HL-60/S4 (cell line): ENCODE measurements around the gene CHSY1.

Source experiments
- in situ Hi-C: fragments of 300-500 bp; cut with MboI; formaldehyde crosslinking; loops from 2 replicates; pipeline ENCODE4 v1.14.3; 2022; ENCODE audit warnings: low sequenced_read_pairs

CHSY1 gene

DNA sequence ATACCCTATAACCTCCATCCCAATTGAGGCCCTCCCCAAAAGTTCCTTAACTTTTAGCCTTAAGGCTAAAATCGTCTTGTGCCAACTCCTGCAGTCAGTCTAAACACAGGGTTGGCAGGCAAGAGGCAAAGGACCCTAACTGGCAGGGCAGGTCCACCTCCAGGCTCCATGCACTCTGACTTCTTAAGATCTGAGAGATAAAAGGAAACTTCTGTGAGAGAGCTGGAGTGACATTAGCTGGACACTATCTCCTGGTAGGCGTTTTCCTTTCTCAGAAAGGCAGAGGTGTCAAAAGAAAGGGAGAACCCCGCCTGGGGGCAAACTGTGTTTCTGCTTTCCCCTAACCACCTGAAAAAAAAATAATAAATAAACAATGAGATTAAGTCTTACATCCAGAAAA lies 3.6 kb downstream of the CHSY1 start:
- in situ Hi-C loops, result no loop called here

DNA sequence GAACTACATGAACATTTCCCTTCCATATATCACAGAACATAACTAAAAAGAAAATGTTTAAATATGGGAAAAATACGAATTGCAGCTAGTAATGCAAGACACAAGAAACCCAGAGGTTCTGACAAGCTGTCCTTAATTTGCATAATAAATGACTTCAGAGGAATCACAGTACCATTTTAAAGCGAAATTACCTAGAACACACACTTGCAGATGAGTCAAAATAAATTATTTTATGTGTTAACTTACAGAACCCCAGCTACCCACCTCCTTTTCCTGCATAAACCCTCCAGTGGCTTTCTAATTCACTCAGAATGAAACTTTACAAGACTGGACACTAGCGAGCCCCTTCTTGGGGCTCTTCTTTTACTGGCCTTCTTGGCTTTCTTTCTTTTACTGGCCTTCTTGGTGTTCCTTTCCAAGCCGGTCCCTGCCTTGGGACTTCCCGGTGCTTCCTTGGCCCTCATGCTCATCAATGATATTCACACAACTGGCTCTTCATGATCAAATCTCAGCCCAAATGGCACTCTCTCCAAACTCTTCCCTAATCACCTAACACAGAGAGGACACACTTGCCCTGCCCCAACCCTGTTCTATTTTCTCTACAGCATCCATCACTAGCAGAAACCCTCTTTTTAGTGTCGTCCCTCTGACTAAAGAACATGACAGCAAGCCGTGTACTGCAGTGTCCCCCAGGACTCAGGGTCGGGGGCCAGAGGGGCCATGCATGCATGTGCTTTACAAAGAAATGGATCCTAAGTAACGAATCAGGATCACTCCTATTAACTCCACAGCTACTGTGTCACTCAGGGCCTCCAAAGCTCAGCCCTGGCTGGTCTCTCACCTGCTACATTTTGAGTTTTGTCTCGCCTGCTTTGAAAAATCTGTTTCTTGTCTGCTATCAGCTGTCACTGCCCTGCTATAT lies 4.8 kb downstream of the CHSY1 start:
- in situ Hi-C loops, result no loop called here

DNA sequence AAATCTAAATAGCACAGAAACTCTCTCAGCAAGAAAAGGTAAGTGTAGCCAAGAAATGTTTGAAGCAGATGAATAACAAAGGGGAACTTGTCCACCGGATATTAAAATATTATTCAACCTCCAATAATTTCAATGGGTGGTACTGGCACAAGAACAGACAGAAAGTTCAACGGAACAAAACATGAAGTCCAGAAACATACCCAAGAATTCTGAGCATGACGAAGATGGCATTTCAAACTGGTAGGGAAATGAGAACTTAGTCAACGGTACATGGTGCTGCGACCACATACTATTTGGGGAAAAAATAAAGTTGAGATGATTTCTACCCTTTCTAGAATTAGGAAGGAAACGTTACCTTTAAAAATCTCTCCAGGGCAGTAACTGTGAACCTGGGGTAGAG lies 5.5 kb downstream of the CHSY1 start:
- in situ Hi-C loops, result no loop called here

DNA sequence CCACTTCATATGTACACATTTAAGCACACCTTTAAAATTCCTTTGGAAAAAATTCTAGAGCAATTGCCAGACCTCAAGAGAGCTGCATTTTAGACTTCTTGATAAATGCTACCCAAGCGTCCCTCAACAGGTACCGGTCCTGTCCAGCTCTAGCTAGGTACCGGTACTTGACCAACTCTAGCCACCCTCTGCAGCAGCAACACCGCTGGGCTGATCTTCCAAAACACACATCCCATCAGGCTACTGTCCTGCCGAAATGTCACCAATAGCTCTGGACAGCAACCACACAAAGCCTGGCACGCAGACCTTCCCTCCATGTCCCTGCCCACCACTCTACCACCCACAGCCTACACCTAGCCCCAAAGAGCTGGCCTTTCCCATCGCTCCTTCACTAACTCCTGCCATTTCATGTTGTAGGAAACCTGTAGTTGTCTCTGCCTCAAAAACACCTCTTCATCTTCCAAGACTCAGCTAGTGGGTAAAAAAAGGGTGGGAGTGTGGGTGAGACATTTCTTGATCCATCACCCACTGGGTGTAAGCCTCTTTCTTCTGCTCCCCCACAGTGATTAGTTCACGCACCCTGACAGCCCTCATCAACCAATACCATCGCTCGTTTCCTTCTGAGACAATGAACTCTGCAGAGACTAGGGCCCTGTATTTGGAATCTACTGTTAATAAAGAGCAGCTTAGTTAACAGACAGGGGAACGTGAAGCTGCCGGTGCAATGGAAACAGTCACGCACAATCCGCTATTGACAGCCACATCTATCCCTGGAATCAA lies 6.8 kb downstream of the CHSY1 start:
- in situ Hi-C loops, result no loop called here

DNA sequence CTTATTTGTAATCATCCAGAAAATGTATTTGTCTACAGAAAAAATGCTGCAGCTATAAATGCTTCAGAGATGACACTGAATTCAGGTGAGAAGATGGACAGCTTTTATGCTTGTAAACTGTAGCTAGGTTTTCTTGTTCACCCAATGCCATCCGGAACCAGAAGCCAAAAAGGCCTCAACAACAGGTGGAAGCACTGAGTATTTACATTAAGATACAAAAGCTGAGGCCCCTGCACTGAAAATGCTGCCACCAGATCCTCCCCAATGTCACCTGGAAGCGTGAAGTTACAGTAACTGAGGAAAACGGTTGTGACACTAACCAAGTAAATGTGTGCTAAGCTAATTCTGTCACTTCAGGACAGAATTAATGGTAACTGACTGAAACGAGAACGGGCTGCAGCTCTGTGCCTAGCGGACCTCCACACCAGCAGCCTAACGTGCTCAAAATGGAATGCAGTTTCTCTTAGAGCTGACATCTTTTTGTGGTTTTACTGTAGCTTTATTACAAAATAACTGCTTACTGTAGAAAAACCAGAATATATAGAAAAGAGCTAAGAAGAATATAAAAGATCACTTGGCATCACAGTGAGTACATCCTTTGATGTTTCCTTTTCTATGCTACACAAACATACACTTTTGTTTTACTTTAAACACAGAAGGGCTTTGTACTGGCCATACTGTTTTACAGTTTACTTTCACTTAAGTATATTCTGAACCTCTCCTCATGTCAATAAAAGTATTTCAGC lies 7.6 kb downstream of the CHSY1 start:
- in situ Hi-C loops, result no loop called here

DNA sequence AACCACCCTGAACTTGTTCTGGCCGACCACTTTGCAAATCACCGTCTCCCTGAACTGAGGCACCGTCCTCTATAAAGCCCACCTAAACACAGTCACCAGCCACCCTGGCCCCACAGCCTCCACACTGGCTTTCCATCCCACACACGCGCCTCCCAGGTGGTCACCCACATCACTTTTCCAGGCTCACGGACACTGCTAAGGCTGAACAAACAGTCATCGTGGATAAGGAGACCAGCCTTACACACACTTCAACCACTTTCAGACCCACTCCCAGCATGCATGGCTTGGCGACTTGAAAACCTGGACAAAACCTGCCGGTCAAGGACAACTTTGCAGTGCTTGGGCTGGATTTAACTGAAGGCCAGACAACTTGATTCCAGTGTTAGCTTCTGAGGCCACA lies 8.4 kb downstream of the CHSY1 start:
- in situ Hi-C loops, result no loop called here

DNA sequence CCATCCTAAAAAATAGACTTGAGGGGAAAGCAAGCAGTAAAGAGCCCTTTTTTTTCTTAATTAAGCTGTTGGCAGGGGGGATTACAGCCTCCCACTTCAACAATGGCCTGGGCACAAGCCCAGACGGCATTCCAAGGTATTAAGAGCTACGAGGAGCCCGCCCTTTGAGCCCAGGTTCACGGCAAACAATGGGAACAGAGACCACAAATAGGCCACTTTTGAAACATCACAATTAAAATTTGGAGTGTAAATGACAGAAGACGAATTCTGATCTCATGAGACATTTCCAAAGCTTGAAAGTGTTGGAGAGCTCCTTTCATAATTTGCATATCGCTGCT lies 8.9 kb downstream of the CHSY1 start:
- in situ Hi-C loops, result no loop called here

DNA sequence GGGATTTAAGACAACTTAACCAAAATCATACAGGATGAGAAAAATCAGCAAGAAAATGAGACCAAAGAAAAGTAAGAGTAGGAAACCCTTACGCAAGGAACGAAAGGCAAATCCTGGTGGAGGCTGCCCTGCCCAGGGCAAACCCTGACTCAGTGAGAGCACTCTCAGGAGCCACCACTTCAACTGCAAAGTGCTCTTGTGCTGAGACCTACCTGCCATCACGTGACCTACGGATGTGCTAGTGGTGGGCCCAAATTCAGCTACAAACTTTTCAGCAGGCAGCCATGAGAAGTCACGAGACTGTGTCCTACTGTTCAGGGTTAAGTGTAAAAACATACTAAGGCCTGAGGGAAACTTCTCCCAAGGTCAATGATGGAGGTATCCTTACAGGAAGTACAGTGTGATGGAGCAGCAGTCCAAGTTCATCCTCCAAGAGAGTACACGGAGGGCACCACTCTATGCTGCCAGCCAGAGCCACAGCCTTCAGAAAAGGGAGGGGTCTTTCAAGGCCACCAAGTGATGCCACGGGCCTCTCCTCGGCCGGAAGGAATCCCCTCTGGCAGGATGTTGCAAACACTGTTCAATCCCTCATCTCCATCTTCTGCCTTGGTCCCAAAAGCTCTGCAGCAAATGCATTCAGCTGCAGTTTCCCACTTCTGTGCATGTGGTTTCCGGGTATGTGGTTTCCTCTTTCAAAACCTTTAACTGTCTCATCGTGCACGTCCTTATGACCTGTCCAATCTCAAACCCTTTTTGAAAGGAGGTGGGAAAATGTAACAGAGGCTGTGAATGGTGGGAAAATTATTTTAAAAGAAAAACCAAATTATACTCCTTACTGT lies 9.5 kb downstream of the CHSY1 start:
- in situ Hi-C loops, result no loop called here

DNA sequence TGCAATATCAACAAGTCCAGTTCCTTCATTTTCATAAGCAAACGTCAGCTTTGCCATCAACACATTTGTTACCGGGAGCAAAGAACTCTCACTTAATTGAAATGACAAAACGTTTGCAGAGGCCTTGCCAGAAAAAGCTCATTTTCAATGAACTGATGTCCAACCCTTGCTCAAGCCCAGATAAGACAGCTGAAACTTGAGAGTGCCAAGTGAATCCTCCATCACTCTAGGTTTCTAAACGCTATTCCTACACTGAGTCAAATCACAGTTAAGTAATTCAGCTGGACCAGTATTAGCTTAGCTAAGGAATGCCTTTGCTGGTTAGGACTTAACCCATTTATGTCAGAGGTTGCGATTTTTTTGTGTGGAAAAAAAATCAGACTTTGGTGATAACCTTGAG lies 11.5 kb downstream of the CHSY1 start:
- in situ Hi-C loops, result no loop called here

DNA sequence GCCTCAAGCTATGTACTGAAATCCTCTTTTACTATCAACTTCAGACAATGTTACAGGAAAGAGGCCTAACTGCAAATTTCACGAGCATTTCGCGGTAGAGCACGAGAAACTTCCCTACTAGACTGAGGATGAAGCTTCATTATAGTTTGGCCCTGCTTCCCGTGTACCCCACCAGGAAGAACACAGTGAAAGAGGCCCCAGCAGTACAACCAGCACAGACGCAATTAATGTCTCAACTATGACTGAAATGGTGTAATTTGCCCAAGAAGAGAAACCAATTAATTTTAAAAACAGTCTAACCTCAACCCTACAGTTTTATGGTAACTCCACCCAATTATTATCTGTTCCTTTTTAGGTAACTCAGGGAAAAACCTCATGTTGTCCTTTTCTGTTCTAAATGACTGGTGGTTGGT lies 12.1 kb downstream of the CHSY1 start:
- in situ Hi-C loops, result no loop called here

DNA sequence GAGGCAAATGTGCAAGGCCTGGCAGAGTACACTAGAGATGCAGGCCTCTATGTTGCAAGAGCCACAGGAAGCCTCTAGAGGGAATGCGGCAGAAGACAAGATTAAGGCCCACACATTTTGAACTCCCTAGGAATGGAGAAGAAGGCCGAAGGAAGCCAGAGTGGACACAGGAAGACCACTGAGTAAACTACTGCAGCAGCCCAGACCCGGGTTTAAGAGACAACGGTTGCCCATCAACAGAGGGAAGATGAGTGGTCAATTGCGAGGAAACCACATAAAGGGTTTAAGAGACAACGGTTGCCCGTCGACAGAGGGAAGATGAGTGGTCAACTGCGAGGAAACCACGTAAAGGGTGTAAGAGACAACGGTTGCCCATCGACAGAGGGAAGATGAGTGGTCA lies 14.6 kb downstream of the CHSY1 start:
- in situ Hi-C loops, result no loop called here

DNA sequence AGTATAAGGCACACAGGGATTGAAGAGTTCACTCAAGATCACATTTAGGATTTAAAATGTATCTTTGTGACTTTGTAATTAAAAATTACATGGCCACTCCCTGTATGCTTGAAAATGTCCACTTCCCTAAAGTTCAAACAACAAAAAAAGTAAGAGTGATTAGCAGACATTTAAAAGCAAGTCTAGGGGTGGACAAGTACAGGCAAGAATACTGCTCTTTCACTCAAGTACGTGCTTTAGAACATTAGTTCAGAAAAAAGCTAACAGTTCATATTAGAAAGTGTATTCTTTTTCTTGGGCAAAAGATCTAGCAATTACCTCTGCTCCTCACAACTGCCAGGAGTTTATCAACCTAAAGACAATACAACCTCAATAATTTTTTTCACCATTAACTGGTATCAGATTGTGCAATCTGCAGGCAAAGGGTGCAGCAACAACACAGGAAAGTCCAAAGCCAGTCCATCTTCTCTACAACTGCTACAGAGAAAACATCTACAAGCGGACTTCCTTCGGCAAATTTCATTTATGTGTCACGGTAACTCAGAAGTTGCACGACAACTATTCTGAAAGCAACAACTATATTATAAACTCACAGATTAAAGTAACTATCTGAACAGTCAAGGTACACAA lies 18.1 kb downstream of the CHSY1 start:
- in situ Hi-C loops, result no loop called here

DNA sequence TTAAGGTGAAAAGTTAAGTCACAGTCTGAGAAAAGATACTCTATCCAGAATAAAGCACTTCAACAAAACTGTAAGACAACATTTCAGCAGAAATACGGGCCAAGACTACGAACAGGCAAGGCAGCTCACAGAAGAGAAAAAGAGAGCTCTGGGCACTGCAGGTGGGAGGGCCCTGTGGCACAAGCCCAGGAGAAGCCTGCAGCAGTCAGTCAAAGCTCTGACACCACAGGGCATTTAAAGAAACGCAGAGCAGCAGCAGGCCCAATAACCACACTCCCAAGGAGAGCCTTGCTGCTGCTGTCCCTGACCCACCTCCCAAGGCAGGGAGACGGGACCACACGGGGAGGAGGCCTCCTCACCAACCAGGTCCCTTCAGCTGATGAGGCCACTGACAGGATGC lies 19.2 kb downstream of the CHSY1 start:
- in situ Hi-C loops, result no loop called here

DNA sequence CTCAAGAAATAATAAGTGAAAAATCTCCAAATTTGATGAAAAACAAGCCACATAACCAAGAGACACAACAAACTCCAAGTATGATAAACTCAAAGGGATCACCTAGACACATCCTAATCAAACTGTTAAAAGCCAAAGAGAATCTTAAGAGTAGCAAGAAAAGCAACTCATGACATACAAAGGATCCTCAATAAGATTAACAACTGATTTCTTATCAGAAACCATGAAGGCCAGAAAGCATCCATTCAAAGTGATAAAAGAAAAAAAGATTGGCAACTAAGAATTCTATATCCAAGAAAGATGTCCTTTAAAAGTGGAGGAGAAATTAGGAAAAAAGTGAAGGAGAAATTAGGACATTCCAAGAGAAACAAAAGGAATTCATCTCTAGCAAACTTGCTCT lies 23.5 kb downstream of the CHSY1 start:
- in situ Hi-C loops, result no loop called here

DNA sequence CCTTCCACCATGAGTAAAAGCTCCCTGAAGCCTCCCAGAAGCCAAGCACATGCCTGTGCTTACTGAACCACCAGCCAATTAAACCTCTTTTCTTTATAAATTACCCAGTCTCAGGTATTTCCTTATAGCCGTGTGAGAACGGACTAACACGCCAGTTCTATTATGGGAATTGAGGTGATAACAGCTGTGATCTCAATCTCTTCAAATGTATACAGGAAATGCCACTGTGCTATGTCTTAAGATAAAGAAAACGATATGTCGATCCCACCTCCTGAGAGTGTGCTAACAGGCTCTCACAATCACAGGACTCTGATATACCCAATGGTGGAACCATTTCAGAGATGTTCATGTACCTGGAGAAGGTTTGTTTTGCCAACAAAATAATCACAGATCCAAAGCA lies 26.2 kb downstream of the CHSY1 start:
- in situ Hi-C loops, result no loop called here

DNA sequence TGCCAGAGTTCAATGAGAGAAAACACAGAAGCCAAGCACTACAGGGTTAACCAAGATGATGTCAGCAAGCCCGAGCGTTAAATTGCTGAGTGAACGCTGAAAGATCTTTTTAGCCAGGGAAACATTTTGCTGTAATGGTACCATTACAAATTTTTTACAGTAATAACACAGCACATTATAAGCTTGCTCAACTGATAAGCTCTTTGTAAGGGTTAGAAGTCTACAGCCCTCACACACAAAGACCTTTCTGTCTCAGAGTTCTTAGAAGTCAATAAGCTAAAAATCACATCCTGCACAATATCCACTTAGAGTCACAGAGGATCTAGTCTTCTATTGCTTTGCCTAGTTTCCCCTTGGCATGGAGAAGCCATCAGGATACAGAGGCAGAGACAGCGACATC lies 29.9 kb downstream of the CHSY1 start:
- in situ Hi-C loops, result no loop called here

DNA sequence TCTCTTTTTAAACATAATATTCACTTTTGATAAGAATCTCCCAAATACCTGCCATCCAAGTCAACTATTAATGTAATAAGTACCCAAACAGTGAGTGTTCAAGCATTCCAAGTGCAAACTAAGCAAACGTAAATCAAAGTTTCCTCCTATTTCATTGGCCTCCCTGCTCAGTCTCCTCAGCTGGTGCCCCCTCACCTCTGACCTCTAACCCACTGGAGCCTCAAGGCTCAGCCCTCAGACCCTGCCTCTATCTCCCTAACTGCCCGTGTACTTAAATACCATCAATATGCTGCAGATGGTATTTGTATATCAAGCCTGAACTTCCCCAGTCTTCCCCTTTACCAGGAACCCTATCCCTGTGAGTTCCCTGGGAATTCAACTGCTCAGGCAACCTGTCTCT lies 31.8 kb downstream of the CHSY1 start:
- in situ Hi-C loops, result no loop called here

DNA sequence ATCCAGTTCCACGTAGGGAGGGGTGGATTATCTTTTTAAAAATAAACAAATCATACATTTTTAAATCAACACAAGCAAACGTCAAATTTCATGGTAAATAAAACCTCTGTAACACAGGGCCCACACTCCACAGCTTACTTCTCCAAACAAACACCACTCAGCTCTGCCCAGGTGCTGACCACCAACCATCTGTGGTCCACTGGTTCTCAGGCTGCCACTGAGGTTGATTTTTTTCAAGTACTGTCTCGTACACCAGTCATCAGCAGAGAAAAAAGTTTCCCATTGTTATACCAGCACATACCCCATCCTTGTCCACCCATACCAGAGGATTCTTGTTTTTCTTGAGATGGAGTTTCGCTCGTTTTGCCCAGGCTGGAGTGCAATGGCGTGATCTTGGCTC lies 32.4 kb downstream of the CHSY1 start:
- in situ Hi-C loops, result no loop called here

DNA sequence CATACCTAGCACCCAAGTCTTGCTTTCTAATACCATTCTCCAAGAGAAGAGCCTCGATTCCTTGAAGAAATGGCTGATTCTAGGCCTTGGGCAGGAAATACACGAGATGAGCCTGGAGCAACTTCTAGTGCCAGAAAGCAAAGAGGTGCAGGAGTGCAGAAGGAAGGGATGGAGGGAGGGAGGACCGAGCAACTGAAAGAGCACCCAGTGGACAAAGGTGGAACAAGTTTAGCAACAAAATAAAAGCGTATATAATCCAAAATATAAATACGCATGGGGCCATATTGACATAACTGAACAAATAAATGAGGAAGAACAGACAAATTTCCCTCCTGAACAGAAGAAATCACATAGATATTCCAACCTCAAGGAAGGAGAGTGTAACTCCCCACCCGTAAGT lies 34.4 kb downstream of the CHSY1 start:
- in situ Hi-C loops, result no loop called here

DNA sequence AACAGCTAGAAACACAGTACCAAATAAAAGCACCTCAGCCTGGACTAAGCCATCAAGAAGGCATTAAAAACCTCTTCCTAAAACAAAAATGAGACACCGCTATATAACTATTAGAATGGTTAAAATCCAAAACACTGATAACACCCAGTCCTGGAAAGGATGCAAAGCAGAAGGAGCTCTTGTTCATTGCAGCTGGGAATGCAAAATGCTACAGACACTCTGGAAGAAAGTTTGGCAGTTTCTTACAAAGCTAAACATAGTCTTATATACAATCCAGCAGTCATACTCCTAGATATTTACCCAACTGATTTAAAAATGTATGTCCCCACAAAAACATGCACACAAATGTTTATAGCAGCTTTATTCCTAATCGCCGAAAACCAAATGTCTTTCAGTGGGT lies 35.7 kb downstream of the CHSY1 start:
- in situ Hi-C loops, result no loop called here
